H1 (cell line): Measurements from ENCODE around the gene MED28. TPM values are rescaled to one million over a fixed set of nuclear protein-coding genes. Genes with fewer than 3 reads are reported as not detected.

ENCODE experiments used
- CTCF ChIA-PET: fragments of 300-600 bp; sonication (Branson Sonifier 250); formaldehyde crosslinking; loops from one replicate; lab custom pipeline; 2021; ENCODE audit not compliant: partially characterized antibody; lab: Charles Lee
- POLR2A ChIA-PET: fragments of 300-600 bp; sonication (Branson Sonifier 250); formaldehyde crosslinking; loops from one replicate; lab custom pipeline; 2021; ENCODE audit warnings: inconsistent platforms; ENCODE audit not compliant: partially characterized antibody; lab: Charles Lee
- DNase-seq, 2 experiments: peaks; one replicate each; pipeline versions ENCODE4 v3.0.0 to v3.0.0-alpha.2; 2010 to 2022; ENCODE audit warnings: low spot score in 2 of 2, low read depth in 1 of 2, mixed read lengths in 1 of 2
- FAIRE-seq: peaks from 2 replicates; lab custom pipeline; 2011; peaks lifted over from hg19 to GRCh38; lab: Jason Lieb, UNC
- H2AFZ ChIP-seq: 2 replicates; pipeline ENCODE4 v1.8.1; 2012; ENCODE audit warnings: low read length, inconsistent platforms
- H2AK5ac ChIP-seq: 2 replicates; pipeline ENCODE4 v1.6.1; 2013; ENCODE audit warnings: low read depth, low read length
- H2BK120ac ChIP-seq: replicated peaks from 2 replicates; pipeline ENCODE3; 2013; ENCODE audit warnings: low read depth, low read length, inconsistent platforms
- H2BK12ac ChIP-seq: 2 replicates; pipeline ENCODE4 v1.6.1; 2013; ENCODE audit warnings: low read depth, low read length
- H2BK15ac ChIP-seq: 2 replicates; pipeline ENCODE4 v1.6.1; 2013; ENCODE audit warnings: low read length
- H2BK20ac ChIP-seq: 2 replicates; pipeline ENCODE4 v1.6.1; 2013; ENCODE audit warnings: low read length
- H2BK5ac ChIP-seq: 2 replicates; pipeline ENCODE4 v1.6.1; 2013; ENCODE audit warnings: low read depth, low read length
- H3K14ac ChIP-seq: 2 replicates; pipeline ENCODE4 v1.6.1; 2013; ENCODE audit warnings: inconsistent platforms; ENCODE audit not compliant: insufficient read length
- H3K18ac ChIP-seq: 2 replicates; pipeline ENCODE4 v1.6.1; 2013; ENCODE audit warnings: low read length; ENCODE audit errors: extremely low read depth
- H3K23ac ChIP-seq: 2 replicates; pipeline ENCODE4 v1.6.1; 2013; ENCODE audit warnings: inconsistent platforms; ENCODE audit not compliant: insufficient read length
- H3K23me2 ChIP-seq: 2 replicates; pipeline ENCODE4 v1.6.1; 2013; ENCODE audit warnings: low read depth, low read length
- H3K27ac ChIP-seq: 2 replicates; pipeline ENCODE4 v1.6.1; 2011; ENCODE audit warnings: low read depth, low read length, inconsistent platforms
- H3K27me3 ChIP-seq, 4 experiments: replicated peaks in 1 of 4; 1 replicate in 1 of 4; 2 replicates in 3 of 4; pipeline versions ENCODE4 v1.6.1 to v1.8.1; 2011 to 2013; ENCODE audit warnings: low read length in 3 of 4, mild to moderate bottlenecking in 3 of 4, inconsistent platforms in 2 of 4, mixed read lengths in 2 of 4, moderate library complexity in 1 of 4; ENCODE audit not compliant: control insufficient read depth in 3 of 4, insufficient read depth in 3 of 4; ENCODE audit errors: extremely low read depth in 1 of 4
- H3K36me3 ChIP-seq, 4 experiments: 2 replicates each; pipeline versions ENCODE4 v1.6.1 to v1.8.1; 2011 to 2013; ENCODE audit warnings: mild to moderate bottlenecking in 4 of 4, low read length in 3 of 4, moderate library complexity in 2 of 4, control low read depth in 1 of 4, inconsistent platforms in 1 of 4; ENCODE audit not compliant: insufficient read depth in 4 of 4, control insufficient read depth in 2 of 4
- H3K4ac ChIP-seq: replicated peaks from 2 replicates; pipeline ENCODE3; 2013; ENCODE audit warnings: low read length, low read depth, mixed read lengths, inconsistent platforms; ENCODE audit not compliant: insufficient read length
- H3K4me1 ChIP-seq, 4 experiments: replicated peaks in 1 of 4; 1 replicate in 1 of 4; 2 replicates in 3 of 4; pipeline versions ENCODE4 v1.6.1 to v1.8.1; 2011 to 2013; ENCODE audit warnings: low read length in 3 of 4, inconsistent platforms in 2 of 4, mixed read lengths in 1 of 4; ENCODE audit not compliant: insufficient read depth in 4 of 4, control insufficient read depth in 3 of 4
- H3K4me2 ChIP-seq, 2 experiments: 2 replicates each; pipeline versions ENCODE4 v1.6.1 to v1.8.1; 2011 to 2013; ENCODE audit warnings: low read depth in 2 of 2, low read length in 2 of 2, control low read depth in 1 of 2, inconsistent platforms in 1 of 2, mild to moderate bottlenecking in 1 of 2; ENCODE audit not compliant: insufficient read depth in 1 of 2
- H3K4me3 ChIP-seq, 4 experiments: fragments of 200-600, 300-600 bp in 1 of 4; sonication (generic), shearing (Covaris generic), sonication (Bioruptor Twin) in 1 of 4; 2 replicates each; pipeline versions ENCODE4 v1.5.1 to v1.8.1; 2011 to 2016; ENCODE audit warnings: low read length in 4 of 4, low read depth in 3 of 4, control low read depth in 2 of 4, inconsistent platforms in 2 of 4, mild to moderate bottlenecking in 2 of 4, mixed read lengths in 1 of 4, moderate library complexity in 1 of 4; ENCODE audit not compliant: insufficient read depth in 2 of 4; ENCODE audit errors: extremely low read depth in 1 of 4
- H3K56ac ChIP-seq: replicated peaks from 2 replicates; pipeline ENCODE3; 2013; ENCODE audit warnings: low read depth, mild to moderate bottlenecking, mixed read lengths, low read length, inconsistent platforms; ENCODE audit not compliant: insufficient read length
- H3K79me1 ChIP-seq: 2 replicates; pipeline ENCODE4 v1.6.1; 2013; ENCODE audit warnings: low read depth, low read length, control low read depth
- H3K79me2 ChIP-seq, 2 experiments: 2 replicates each; pipeline versions ENCODE4 v1.6.1 to v1.8.1; 2012 to 2013; ENCODE audit warnings: low read length in 2 of 2, mild to moderate bottlenecking in 2 of 2, inconsistent platforms in 1 of 2; ENCODE audit not compliant: insufficient read depth in 2 of 2, control insufficient read depth in 1 of 2
- H3K9ac ChIP-seq, 4 experiments: replicated peaks in 1 of 4; 1 replicate in 1 of 4; 2 replicates in 3 of 4; pipeline versions ENCODE4 v1.6.1 to v1.8.1; 2011 to 2013; ENCODE audit warnings: low read depth in 3 of 4, low read length in 3 of 4, control low read depth in 2 of 4, mild to moderate bottlenecking in 2 of 4, moderate library complexity in 2 of 4, inconsistent platforms in 1 of 4; ENCODE audit errors: extremely low read depth in 1 of 4
- H3K9me3 ChIP-seq, 2 experiments: 2 replicates each; pipeline versions ENCODE4 v1.6.1 to v1.8.1; 2012 to 2013; ENCODE audit warnings: mild to moderate bottlenecking in 2 of 2, moderate library complexity in 2 of 2, control low read depth in 1 of 2, inconsistent platforms in 1 of 2, low read depth in 1 of 2, low read length in 1 of 2, mixed read lengths in 1 of 2; ENCODE audit not compliant: insufficient read depth in 2 of 2
- H4K20me1 ChIP-seq, 2 experiments: replicated peaks in 1 of 2; 2 replicates each; pipeline versions ENCODE3 to v1.8.1; 2011 to 2013; ENCODE audit warnings: inconsistent platforms in 2 of 2, low read length in 2 of 2, mild to moderate bottlenecking in 1 of 2; ENCODE audit not compliant: insufficient read depth in 2 of 2, control insufficient read depth in 1 of 2
- H4K5ac ChIP-seq: 2 replicates; pipeline ENCODE4 v1.6.1; 2013; ENCODE audit warnings: low read length, low read depth, mixed read lengths, inconsistent platforms; ENCODE audit not compliant: insufficient read length
- H4K8ac ChIP-seq: 2 replicates; pipeline ENCODE4 v1.8.0; 2013; ENCODE audit warnings: mild to moderate bottlenecking, moderate library complexity, low read length, inconsistent platforms; ENCODE audit not compliant: insufficient read depth; ENCODE audit errors: extremely low read depth
- H4K91ac ChIP-seq: replicated peaks from 2 replicates; pipeline ENCODE3; 2013; ENCODE audit warnings: low read length, mixed read lengths, inconsistent platforms; ENCODE audit not compliant: insufficient read length
- KDM1A ChIP-seq: fragments of 200-600, 300-600 bp; sonication (generic); IDR thresholded peaks from 2 replicates; pipeline ENCODE4 v1.7.1; 2016; ENCODE audit warnings: mild to moderate bottlenecking, low read length, borderline replicate concordance
- RAD21 ChIP-seq, 2 experiments: IDR thresholded peaks in 1 of 2; conservative IDR thresholded peaks in 1 of 2; 2 replicates each; pipeline ENCODE4 v1.6.1; 2011; ENCODE audit warnings: low read depth in 2 of 2, low read length in 2 of 2, improper control_type of control experiment in 1 of 2, inconsistent platforms in 1 of 2, mild to moderate bottlenecking in 1 of 2, moderate library complexity in 1 of 2
- RXRA ChIP-seq: IDR thresholded peaks from 2 replicates; pipeline ENCODE4 v1.6.1; 2011; ENCODE audit warnings: low read depth, mild to moderate bottlenecking, low read length, moderate library complexity; ENCODE audit not compliant: insufficient read depth
- SP1 ChIP-seq: IDR thresholded peaks from 2 replicates; pipeline ENCODE4 v1.6.1; 2011; ENCODE audit warnings: low read depth, low read length
- WGBS, 2 experiments: shearing (Covaris generic) in 1 of 2; methylation state at CpG; one replicate each; pipeline versions ENCODE4 v1.1.6 to v1.1.7; 2013 to 2015; ENCODE audit warnings: low lambda C conversion rate in 2 of 2, mixed read lengths in 2 of 2, inconsistent platforms in 1 of 2, low coverage in 1 of 2, missing lambda C conversion rate in 1 of 2; ENCODE audit not compliant: insufficient replicate concordance in 2 of 2, insufficient coverage in 1 of 2, insufficient read length in 1 of 2; ENCODE audit errors: extremely low coverage in 1 of 2, missing lambda C conversion rate in 1 of 2; 5-methylcytosine and 5-hydroxymethylcytosine counted together
- polyA plus RNA-seq, 7 experiments: library from polyadenylated mRNA; depleted of rRNA in 3 of 7; stranded (reverse) in 5 of 7; unstranded in 2 of 7; fragments of >200 nt in 5 of 7; fragments of 200-250 nt in 2 of 7; gene quantifications; 1 replicate in 5 of 7; 2 replicates in 1 of 7; 4 replicates in 1 of 7; pipeline versions ENCODE4 v1.2.1 to v1.2.3, GENCODE V29; 2011 to 2013; ENCODE audit warnings: missing spikeins in 2 of 7, mixed read lengths in 2 of 7
- total RNA-seq: library from RNA; stranded (reverse); fragmentation: NEBNext Ultra II Directional; extraction: Animal tissue kit (Norgen Biotek cat#: 25700); gene quantifications from 2 replicates; pipeline ENCODE4 v1.2.1, GENCODE V29; 2021
- TF ChIP-seq, protein P1 (sequence below), 3 experiments: IDR thresholded peaks; 1 replicate in 2 of 3; 2 replicates in 1 of 3; pipeline versions ENCODE4 v1.5.1 to v1.6.1; 2011; ENCODE audit warnings: low read length in 3 of 3, mild to moderate bottlenecking in 3 of 3, inconsistent platforms in 2 of 3, low read depth in 1 of 3, moderate library complexity in 1 of 3; ENCODE audit not compliant: insufficient read depth in 1 of 3; ENCODE audit errors: control extremely low read depth in 1 of 3
- TF ChIP-seq, protein P2 (sequence below): IDR thresholded peaks from 2 replicates; pipeline ENCODE4 v1.6.1; 2012; ENCODE audit warnings: inconsistent platforms

MED28 gene
- total and polyA plus RNA-seq, 2 of the 8 experiments (the other 6 are each of a cell fraction or from before 2014, with no cell fraction given), result 24.0 to 87.1 TPM

- Histone ChIP-seq H4K5ac (no peak overlapping the region), H3K4me2 (no peak overlapping the region), H3K36me3 (no peaks in the 10 kb centered on the region), H3K18ac (no peak overlapping the region), H3K23ac (no peak overlapping the region), H4K8ac (no peak overlapping the region), H2BK120ac (no peak overlapping the region), H2AFZ (no peak overlapping the region), H3K4me1 (no peaks in the 10 kb centered on the region), H3K14ac (no peak overlapping the region), H2BK5ac (no peak overlapping the region), H3K4me3 (no peak overlapping the region), H4K20me1 (peaks cover 0 to 4% of the 10 kb centered on the region in 2 experiments), H3K79me1 (no peaks in the 10 kb centered on the region), H2BK20ac (no peak overlapping the region), H3K79me2 (no peaks in the 10 kb centered on the region), H4K91ac (no peak overlapping the region), H3K27ac (no peak overlapping the region), H3K4ac (no peak overlapping the region), H2AK5ac (no peak overlapping the region), H3K23me2 (no peaks in the 10 kb centered on the region; the same call in 1 of the 2 replicates), H3K27me3 (no peaks in the 10 kb centered on the region; a peak in 1 of 7 replicates), H2BK15ac (no peak overlapping the region), H3K56ac (no peak overlapping the region), H3K9ac (no peak overlapping the region), H3K9me3 (peaks cover 0 to 5% of the 10 kb centered on the region in 2 experiments; a peak in 1 of 4 replicates), H2BK12ac (no peak overlapping the region)
- 89% methylated on average over 5 of the region's 5 CpGs; no CpG with 5 or more reads in 1 of the 2 experiments for WGBS, 2 experiments
- ChIA-PET CTCF (interaction anchor here (0.9 to 3.1 kb wide), 4 partner anchors 11 to 136 kb away, joined by 3 to 14 read pairs (median 6); no protein-coding TSS in a partner anchor), POLR2A (interaction anchor here (1.3 kb wide), 1 partner anchor 161 kb away, joined by 4 read pairs; no protein-coding TSS in a partner anchor)
- FAIRE-seq, result no peak
- no peak for DNase-seq
- TF ChIP-seq SP1 (no peak), RAD21 (IDR thresholded peaks at IDR 0.05 in 1 of 2, conservative IDR thresholded peaks at IDR 0.05 in 1 of 2; ENCODE audit: low read depth in 2 of 2, low read length in 2 of 2) (peak; percentile 41 to 44; a peak in 2 of 4 replicates), RXRA (no peak), KDM1A (peak; percentile 18; the same call in 1 of the 2 replicates)
- TF ChIP-seq, protein P1, sequence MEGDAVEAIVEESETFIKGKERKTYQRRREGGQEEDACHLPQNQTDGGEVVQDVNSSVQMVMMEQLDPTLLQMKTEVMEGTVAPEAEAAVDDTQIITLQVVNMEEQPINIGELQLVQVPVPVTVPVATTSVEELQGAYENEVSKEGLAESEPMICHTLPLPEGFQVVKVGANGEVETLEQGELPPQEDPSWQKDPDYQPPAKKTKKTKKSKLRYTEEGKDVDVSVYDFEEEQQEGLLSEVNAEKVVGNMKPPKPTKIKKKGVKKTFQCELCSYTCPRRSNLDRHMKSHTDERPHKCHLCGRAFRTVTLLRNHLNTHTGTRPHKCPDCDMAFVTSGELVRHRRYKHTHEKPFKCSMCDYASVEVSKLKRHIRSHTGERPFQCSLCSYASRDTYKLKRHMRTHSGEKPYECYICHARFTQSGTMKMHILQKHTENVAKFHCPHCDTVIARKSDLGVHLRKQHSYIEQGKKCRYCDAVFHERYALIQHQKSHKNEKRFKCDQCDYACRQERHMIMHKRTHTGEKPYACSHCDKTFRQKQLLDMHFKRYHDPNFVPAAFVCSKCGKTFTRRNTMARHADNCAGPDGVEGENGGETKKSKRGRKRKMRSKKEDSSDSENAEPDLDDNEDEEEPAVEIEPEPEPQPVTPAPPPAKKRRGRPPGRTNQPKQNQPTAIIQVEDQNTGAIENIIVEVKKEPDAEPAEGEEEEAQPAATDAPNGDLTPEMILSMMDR (IDR thresholded peaks at IDR 0.05; ENCODE audit: control extremely low read depth in 1 of 3, insufficient read depth in 1 of 3, low read depth in 1 of 3, low read length in 3 of 3), result peak; percentile 31 to 57 (median 54)
- TF ChIP-seq, protein P2, sequence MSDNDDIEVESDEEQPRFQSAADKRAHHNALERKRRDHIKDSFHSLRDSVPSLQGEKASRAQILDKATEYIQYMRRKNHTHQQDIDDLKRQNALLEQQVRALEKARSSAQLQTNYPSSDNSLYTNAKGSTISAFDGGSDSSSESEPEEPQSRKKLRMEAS, result peak; percentile 58
Observed at GRCh38 chr4:17647927-17648326, 33.5 kb downstream of the MED28 start.
